Common myeloid progenitor, CD34-positive (primary cell): ENCODE results near the gene RPL27A.
A peak's percentile ranks its signal among the peaks of the same experiment; 100 is the strongest.

Experiments used
- CTCF ChIA-PET: fragments of 350-600 bp; sonication (Branson Sonifier 250); formaldehyde crosslinking; loops from one replicate; lab custom pipeline; 2021; ENCODE audit warnings: antibody characterized with exemption; lab: Charles Lee
- POLR2A ChIA-PET: fragments of 350-600 bp; sonication (Branson Sonifier 250); formaldehyde crosslinking; loops from one replicate; lab custom pipeline; 2021; ENCODE audit warnings: antibody characterized with exemption; lab: Charles Lee
- DNase-seq, 3 donors: peaks; one replicate each; pipeline versions ENCODE4 v3.0.0 to v3.0.0-alpha.2; 2013
- H3K27ac ChIP-seq, 2 experiments: 1 replicate in 1 of 2; 2 replicates in 1 of 2; pipeline ENCODE4 v1.7.0; 2013; ENCODE audit warnings: inconsistent platforms in 2 of 2, low read length in 2 of 2, mild to moderate bottlenecking in 2 of 2, low read depth in 1 of 2, moderate library complexity in 1 of 2; ENCODE audit not compliant: severe bottlenecking in 2 of 2, insufficient read depth in 1 of 2, poor library complexity in 1 of 2
- H3K27me3 ChIP-seq, 5 experiments: replicated peaks in 2 of 5; 1 replicate in 3 of 5; 2 replicates in 2 of 5; pipeline versions ENCODE4 v1.6.1 to v1.7.0; 2013; ENCODE audit warnings: low read length in 4 of 5, mild to moderate bottlenecking in 2 of 5, moderate library complexity in 2 of 5, inconsistent platforms in 1 of 5; ENCODE audit not compliant: insufficient read depth in 5 of 5, control insufficient read depth in 4 of 5
- H3K36me3 ChIP-seq, 4 experiments: 1 replicate in 2 of 4; 2 replicates in 2 of 4; pipeline versions ENCODE4 v1.6.1 to v1.7.0; 2013; ENCODE audit warnings: low read length in 3 of 4, control low read depth in 1 of 4, mild to moderate bottlenecking in 1 of 4; ENCODE audit not compliant: control insufficient read depth in 4 of 4, insufficient read depth in 4 of 4
- H3K4me1 ChIP-seq, 4 experiments: 1 replicate in 3 of 4; 2 replicates in 1 of 4; pipeline versions ENCODE4 v1.6.1 to v1.7.1; 2013; ENCODE audit warnings: low read length in 3 of 4, mild to moderate bottlenecking in 3 of 4, control low read depth in 1 of 4, inconsistent platforms in 1 of 4, moderate library complexity in 1 of 4; ENCODE audit not compliant: control insufficient read depth in 4 of 4, insufficient read depth in 4 of 4; ENCODE audit errors: control extremely low read depth in 1 of 4
- H3K4me3 ChIP-seq, 7 experiments: 1 replicate in 4 of 7; 2 replicates in 3 of 7; pipeline versions ENCODE4 v1.5.1 to v1.7.0; 2013; ENCODE audit warnings: mild to moderate bottlenecking in 7 of 7, low read length in 6 of 7, moderate library complexity in 6 of 7, inconsistent platforms in 2 of 7, low read depth in 2 of 7, control low read depth in 1 of 7; ENCODE audit not compliant: insufficient read depth in 4 of 7, control insufficient read depth in 1 of 7; ENCODE audit errors: extremely low read depth in 1 of 7
- H3K9me3 ChIP-seq, 5 experiments: 1 replicate in 4 of 5; 2 replicates in 1 of 5; pipeline versions ENCODE4 v1.6.1 to v1.7.1; 2013; ENCODE audit warnings: low read length in 4 of 5, mild to moderate bottlenecking in 2 of 5, inconsistent platforms in 1 of 5, low read depth in 1 of 5, moderate library complexity in 1 of 5; ENCODE audit not compliant: control insufficient read depth in 4 of 5, insufficient read depth in 2 of 5; ENCODE audit errors: control extremely low read depth in 1 of 5
- WGBS: methylation state at CpG from one replicate; pipeline ENCODE4 v1.1.5; 2013; ENCODE audit not compliant: insufficient coverage; 5-methylcytosine and 5-hydroxymethylcytosine counted together

Gene RPL27A

GRCh38 chr11:8684600-8685290, 2.2 kb downstream of the RPL27A start:
- H3K36me3 ChIP-seq: peaks cover 5 to 37% (median 26%) of the 10 kb centered on the region in 4 experiments
- 97% methylated on average over 3 of the region's 6 CpGs for WGBS
- H3K4me1 ChIP-seq: peaks cover 21 to 54% (median 45%) of the 10 kb centered on the region in 4 experiments
- H3K4me3 ChIP-seq: peak overlapping the region in 4 of 7 experiments; percentile 96 to 98 (median 98)
- ChIA-PET POLR2A (no interaction called here), CTCF (no interaction called here)
- no peaks in the 10 kb centered on the region for H3K9me3 ChIP-seq
- H3K27me3 ChIP-seq: no peaks in the 10 kb centered on the region
- H3K27ac ChIP-seq: peak overlapping the region in 1 of 2 experiments; percentile 99
- no peak for DNase-seq

GRCh38 chr11:8685306-8685705, 2.7 kb downstream of the RPL27A start:
- no peaks in the 10 kb centered on the region for H3K9me3 ChIP-seq
- CTCF ChIA-PET: no interaction called here
- WGBS: 90% methylated on average over 4 of the region's 7 CpGs
- H3K27ac ChIP-seq: peak overlapping the region in 1 of 2 experiments; percentile 3
- no peak for DNase-seq
- POLR2A ChIA-PET: no interaction called here
- H3K36me3 ChIP-seq: peaks cover 5 to 35% (median 26%) of the 10 kb centered on the region in 4 experiments
- peak overlapping the region in 1 of 7 experiments; percentile 54 for H3K4me3 ChIP-seq
- peaks cover 21 to 54% (median 46%) of the 10 kb centered on the region in 4 experiments for H3K4me1 ChIP-seq
- H3K27me3 ChIP-seq: no peaks in the 10 kb centered on the region

GRCh38 chr11:8685820-8686219, 3.2 kb downstream of the RPL27A start:
- CTCF ChIA-PET: no interaction called here
- peaks cover 21 to 54% (median 46%) of the 10 kb centered on the region in 4 experiments for H3K4me1 ChIP-seq

GRCh38 chr11:8686325-8686724, 3.7 kb downstream of the RPL27A start:
- 96% methylated on average over 7 of the region's 7 CpGs for WGBS
- H3K9me3 ChIP-seq: no peaks in the 10 kb centered on the region
- H3K4me1 ChIP-seq: peaks cover 21 to 54% (median 46%) of the 10 kb centered on the region in 4 experiments
- H3K27me3 ChIP-seq: no peaks in the 10 kb centered on the region
- no peak overlapping the region for H3K4me3 ChIP-seq
- ChIA-PET CTCF (no interaction called here), POLR2A (no interaction called here)
- peaks cover 5 to 35% (median 26%) of the 10 kb centered on the region in 4 experiments for H3K36me3 ChIP-seq
- H3K27ac ChIP-seq: no peak overlapping the region
- DNase-seq: no peak

More at GRCh38 chr11:8685820-8686219, 3.2 kb downstream of the RPL27A start:
- Histone ChIP-seq H3K27ac (peak overlapping the region in 1 of 2 experiments; percentile 3), H3K36me3 (peaks cover 5 to 35% (median 26%) of the 10 kb centered on the region in 4 experiments), H3K4me3 (no peak overlapping the region), H3K9me3 (no peaks in the 10 kb centered on the region), H3K27me3 (no peaks in the 10 kb centered on the region)
- 90% methylated on average over 2 of the region's 2 CpGs for WGBS
- POLR2A ChIA-PET: no interaction called here
- DNase-seq: no peak

- peaks cover 17 to 49% (median 29%) of the 10 kb centered on the region in 4 experiments for H3K4me1 ChIP-seq
- no peaks in the 10 kb centered on the region for H3K9me3 ChIP-seq
- peak; percentile 64 to 84 (median 80) for DNase-seq
- peaks cover 5 to 36% (median 26%) of the 10 kb centered on the region in 4 experiments for H3K36me3 ChIP-seq
- H3K27ac ChIP-seq: peak overlapping the region; percentile 36 to 80
- no peaks in the 10 kb centered on the region for H3K27me3 ChIP-seq
- ChIA-PET POLR2A (interaction anchor here (0.8 kb wide), 1 partner anchor 884 kb away, joined by 4 read pairs; the partner anchor contains the start of gene WEE1), CTCF (interaction anchor here (0.8 to 1.2 kb wide), 2 partner anchors 11 to 271 kb away, joined by 3 to 4 read pairs; no protein-coding TSS in a partner anchor)
- H3K4me3 ChIP-seq: peak overlapping the region; percentile 71 to 94 (median 84)
- WGBS: 4% methylated on average over 55 of the region's 56 CpGs
Observed at GRCh38 chr11:8688414-8689362, 6.1 kb downstream of the RPL27A start.

GRCh38 chr11:8689726-8690255, 7.2 kb downstream of the RPL27A start:
- ChIA-PET CTCF (interaction anchor here (1.2 kb wide), 1 partner anchor 270 kb away, joined by 4 read pairs; no protein-coding TSS in a partner anchor), POLR2A (no interaction called here)
- DNase-seq: peak in 2 of 3 donors; percentile 11 to 13
- peaks cover 3 to 25% (median 21%) of the 10 kb centered on the region in 4 experiments for H3K36me3 ChIP-seq
- no peaks in the 10 kb centered on the region for H3K9me3 ChIP-seq
- peak overlapping the region in 1 of 2 experiments; percentile 80 for H3K27ac ChIP-seq
- no peaks in the 10 kb centered on the region for H3K27me3 ChIP-seq
- H3K4me1 ChIP-seq: peaks cover 10 to 38% (median 18%) of the 10 kb centered on the region in 4 experiments
- H3K4me3 ChIP-seq: peak overlapping the region in 3 of 7 experiments; percentile 71 to 94 (median 77)
- 96% methylated on average over 6 of the region's 8 CpGs for WGBS
